Tongue (tissue), 2 donors: Measurements from ENCODE around the gene PPP6R3. TPM values are rescaled to one million over a fixed set of nuclear protein-coding genes. Genes with fewer than 3 reads are reported as not detected.

Experiments used
- DNase-seq: peaks from one replicate; pipeline ENCODE4 v3.0.0-alpha.2; 2015
- total RNA-seq: library from RNA; depleted of rRNA; stranded (reverse); fragments of >200 nt; gene quantifications from one replicate; pipeline ENCODE4 v1.2.3, GENCODE V29; 2014

PPP6R3 gene
- total RNA-seq, 1 donor from 2014 or later, result 192 TPM

GRCh38 chr11:68651985-68652682, 191.6 kb downstream of the PPP6R3 start:
- no peak for DNase-seq

- DNase-seq, result no peak
Observed at GRCh38 chr11:68652683-68653156, 192.2 kb downstream of the PPP6R3 start.

- no peak for DNase-seq
Observed at GRCh38 chr11:68653486-68654430, 193.2 kb downstream of the PPP6R3 start.

- no peak for DNase-seq
Observed at GRCh38 chr11:68654978-68655377, 194.4 kb downstream of the PPP6R3 start.

GRCh38 chr11:68655406-68655805, 194.9 kb downstream of the PPP6R3 start:
- DNase-seq, result no peak

GRCh38 chr11:68655806-68656205, 195.3 kb downstream of the PPP6R3 start:
- DNase-seq, result no peak

- DNase-seq, result no peak
Observed at GRCh38 chr11:68657021-68657780, 196.6 kb downstream of the PPP6R3 start.

GRCh38 chr11:68658097-68658496, 197.5 kb downstream of the PPP6R3 start:
- no peak for DNase-seq

- no peak for DNase-seq
Observed at GRCh38 chr11:68658661-68659060, 198.1 kb downstream of the PPP6R3 start.

- peak; percentile 87 for DNase-seq
Observed at GRCh38 chr11:68659158-68659921, 198.8 kb downstream of the PPP6R3 start.

- DNase-seq, result no peak
Observed at GRCh38 chr11:68660066-68660810, 199.7 kb downstream of the PPP6R3 start.

- DNase-seq, result no peak
Observed at GRCh38 chr11:68661014-68661413, 200.5 kb downstream of the PPP6R3 start.

GRCh38 chr11:68661697-68662603, 201.4 kb downstream of the PPP6R3 start:
- DNase-seq, result no peak

GRCh38 chr11:68663482-68664010, 203.0 kb downstream of the PPP6R3 start:
- DNase-seq, result no peak

GRCh38 chr11:68664141-68664540, 203.6 kb downstream of the PPP6R3 start:
- DNase-seq, result no peak

- DNase-seq, result no peak
Observed at GRCh38 chr11:68664906-68665305, 204.4 kb downstream of the PPP6R3 start.
